ENCODE measurements around the gene FCHSD2. TPM values are rescaled to one million over a fixed set of nuclear protein-coding genes. Genes with fewer than 3 reads are reported as not detected.

FCHSD2 gene
- 22.8 TPM for polyA plus RNA-seq (ENCODE audit: insufficient read length)

- no peak for DNase-seq (ENCODE audit: low read depth)
Measured at GRCh38 chr11:73142128-73142377, at the start of gene FCHSD2. Gene FCHSD2 (minus strand): TSS chr11:73142318. CDS start chr11:73141877, 441 bp downstream.

- no peak for DNase-seq (ENCODE audit: low read depth)
Measured at GRCh38 chr11:73191151-73191550, 49.0 kb upstream of the FCHSD2 start.

GRCh38 chr11:73190557-73190885 is 48.4 kb upstream of the FCHSD2 start:
- DNase-seq (ENCODE audit: low read depth), result no peak

- DNase-seq (ENCODE audit: low read depth), result no peak
Measured at GRCh38 chr11:73189723-73190556, 47.8 kb upstream of the FCHSD2 start.

- DNase-seq (ENCODE audit: low read depth), result no peak
Measured at GRCh38 chr11:73189315-73189714, 47.2 kb upstream of the FCHSD2 start.

- no peak for DNase-seq (ENCODE audit: low read depth)
Measured at GRCh38 chr11:73188301-73188700, 46.2 kb upstream of the FCHSD2 start.

GRCh38 chr11:73187854-73188253 is 45.7 kb upstream of the FCHSD2 start:
- DNase-seq (ENCODE audit: low read depth), result no peak

GRCh38 chr11:73186886-73187285 is 44.8 kb upstream of the FCHSD2 start:
- no peak for DNase-seq (ENCODE audit: low read depth)

- DNase-seq (ENCODE audit: low read depth), result no peak
Measured at GRCh38 chr11:73186294-73186850, 44.3 kb upstream of the FCHSD2 start.

- no peak for DNase-seq (ENCODE audit: low read depth)
Measured at GRCh38 chr11:73185680-73186293, 43.7 kb upstream of the FCHSD2 start.

- DNase-seq (ENCODE audit: low read depth), result no peak
Measured at GRCh38 chr11:73184953-73185671, 43.0 kb upstream of the FCHSD2 start.

- DNase-seq (ENCODE audit: low read depth), result no peak
Measured at GRCh38 chr11:73182824-73183321, 40.8 kb upstream of the FCHSD2 start.

- no peak for DNase-seq (ENCODE audit: low read depth)
Measured at GRCh38 chr11:73178681-73179080, 36.6 kb upstream of the FCHSD2 start.

- no peak for DNase-seq (ENCODE audit: low read depth)
Measured at GRCh38 chr11:73177778-73178539, 35.8 kb upstream of the FCHSD2 start.

GRCh38 chr11:73177380-73177777 is 35.3 kb upstream of the FCHSD2 start:
- DNase-seq (ENCODE audit: low read depth), result no peak

- no peak for DNase-seq (ENCODE audit: low read depth)
Measured at GRCh38 chr11:73176874-73177155, 34.7 kb upstream of the FCHSD2 start.

GRCh38 chr11:73176145-73176873 is 34.2 kb upstream of the FCHSD2 start:
- DNase-seq (ENCODE audit: low read depth), result no peak

GRCh38 chr11:73175551-73176144 is 33.5 kb upstream of the FCHSD2 start:
- DNase-seq (ENCODE audit: low read depth), result no peak

- no peak for DNase-seq (ENCODE audit: low read depth)
Measured at GRCh38 chr11:73174495-73174791, 32.3 kb upstream of the FCHSD2 start.

GRCh38 chr11:73173755-73174494 is 31.8 kb upstream of the FCHSD2 start:
- no peak for DNase-seq (ENCODE audit: low read depth)
